ENCODE data around the gene SIRT2.
"Not testable (repeated sequence)": the region's sequence is repeated elsewhere in the genome, so short reads cannot be mapped to it uniquely, and the experiment has no call there.

Gene SIRT2

DNA sequence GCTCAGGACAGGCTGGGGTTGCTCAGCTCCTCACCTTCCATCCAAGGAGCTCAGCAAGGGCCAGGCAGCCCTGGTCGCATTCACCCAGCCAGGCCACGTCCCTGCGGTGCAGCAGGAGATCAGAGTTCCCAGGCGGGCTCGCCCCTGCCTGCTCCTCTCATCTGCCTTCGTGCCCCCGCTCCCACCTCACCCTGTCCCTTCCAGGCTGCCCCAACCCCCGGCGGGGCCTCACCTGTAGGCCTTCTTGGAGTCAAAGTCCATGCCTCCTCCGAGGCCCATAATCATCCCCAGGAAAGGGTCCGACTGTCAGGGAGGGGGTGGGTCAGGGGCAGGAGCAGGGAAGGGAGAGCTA is 20.0 kb downstream of the SIRT2 start:
- no peak for DNase-seq
- Mint-ChIP-seq H3K27ac (peak overlapping the region; percentile 98), H3K27me3 (no peaks in the 10 kb centered on the region), H3K4me3 (no peak overlapping the region), H3K9me3 (no peaks in the 10 kb centered on the region), H3K36me3 (ENCODE audit: insufficient read depth) (peaks cover 48% of the 10 kb centered on the region), H3K4me1 (ENCODE audit: low read depth in 2 of 2) (peaks cover 24 to 35% of the 10 kb centered on the region in 2 donors)
- no peak for ATAC-seq (replicated peaks)

DNA sequence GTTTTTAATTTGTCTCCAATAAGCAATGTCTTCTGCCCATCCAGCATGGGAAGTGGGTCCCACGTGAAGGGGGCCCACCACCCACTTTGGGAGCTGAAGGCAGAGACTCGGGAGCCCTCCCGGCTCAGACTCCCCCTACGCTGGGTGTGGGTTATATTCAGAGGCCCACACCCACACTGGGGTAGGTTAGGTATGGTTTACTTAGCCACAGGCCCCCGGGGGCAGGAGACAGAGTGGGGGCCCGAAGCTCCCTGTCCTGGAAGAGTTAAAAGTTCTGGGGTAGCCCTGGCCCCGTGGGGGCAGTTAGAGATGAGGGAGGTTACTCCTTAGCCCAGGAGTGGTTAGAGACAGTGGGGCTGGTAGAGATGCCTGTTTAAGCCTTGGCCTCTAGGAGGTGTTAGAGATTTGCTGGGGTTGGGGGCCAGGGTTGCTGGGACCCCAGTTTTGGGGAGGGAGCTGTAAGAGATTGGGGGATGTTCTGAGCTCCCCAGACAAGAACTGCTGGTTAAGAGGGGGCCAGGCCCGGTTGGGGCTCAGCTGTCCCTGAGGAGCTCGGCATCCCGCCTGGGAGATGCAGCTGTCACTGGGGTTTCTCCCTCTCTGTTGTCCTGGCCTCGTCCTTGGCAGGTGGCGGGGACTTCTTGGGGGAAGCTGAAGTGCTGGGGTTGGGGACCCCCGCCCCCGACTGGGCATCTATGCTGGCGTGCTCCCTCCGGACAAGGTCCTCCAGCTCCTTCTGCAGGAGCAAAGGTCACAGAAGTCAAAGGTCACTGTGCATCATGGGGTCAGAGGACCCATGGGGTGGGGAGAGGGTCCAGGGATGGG is 20.6 kb downstream of the SIRT2 start:
- Mint-ChIP-seq H3K36me3 (ENCODE audit: insufficient read depth) (peaks cover 45% of the 10 kb centered on the region), H3K4me3 (peak overlapping the region; percentile 87 to 88), H3K27ac (peak overlapping the region; percentile 98), H3K4me1 (ENCODE audit: low read depth in 2 of 2) (peaks cover 25 to 35% of the 10 kb centered on the region in 2 donors), H3K27me3 (no peaks in the 10 kb centered on the region), H3K9me3 (no peaks in the 10 kb centered on the region)
- DNase-seq (no peak), ATAC-seq (replicated peaks) (peak; percentile 13)

DNA sequence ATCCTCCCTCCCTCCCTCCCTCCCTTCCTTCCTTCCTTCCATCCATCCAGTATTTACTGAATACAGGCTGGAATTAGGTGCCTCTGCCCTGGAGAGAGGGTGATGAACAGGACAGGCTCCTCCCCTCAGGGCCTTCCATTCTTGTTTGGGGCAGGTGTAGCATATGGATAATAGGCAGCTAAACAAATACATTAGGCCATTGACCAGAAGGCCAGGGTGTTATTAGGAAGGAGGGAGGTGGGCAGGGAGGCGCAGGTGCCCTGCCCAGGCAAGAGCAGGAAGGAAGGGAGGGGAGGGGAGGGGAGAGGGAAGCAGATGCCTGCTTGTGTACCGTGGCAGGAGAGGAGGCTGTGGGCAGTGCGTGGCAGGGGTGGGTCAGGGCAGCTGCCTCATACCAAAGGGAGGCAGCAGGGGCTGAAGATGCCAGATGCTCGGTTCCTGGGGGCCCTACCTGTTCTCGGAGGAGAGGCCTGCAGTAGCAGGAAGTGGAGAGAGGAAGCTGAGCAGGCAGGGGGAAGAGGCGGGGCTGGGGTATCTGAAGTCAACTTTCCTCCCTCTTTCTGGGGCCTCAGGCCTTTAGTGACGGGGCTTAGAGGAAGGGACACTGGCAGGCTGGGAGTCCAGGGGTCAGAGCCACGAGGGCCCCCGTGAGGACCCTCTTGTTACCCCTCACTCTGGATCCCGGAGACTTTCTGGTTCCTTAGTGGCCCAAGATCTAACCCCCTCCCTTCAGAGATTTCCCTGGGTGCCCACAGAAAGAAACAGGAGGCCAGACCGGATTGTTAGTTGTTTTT is 21.4 kb downstream of the SIRT2 start, which contains the start of gene RINL:
Gene RINL (minus strand): TSS at position 495 of the 794 bp plus-strand sequence. CDS start 1,533 bp downstream, outside the sequence.
- H3K36me3 Mint-ChIP-seq (ENCODE audit: insufficient read depth): peaks cover 43% of the 10 kb centered on the region
- DNase-seq (peak; percentile 55 to 61 (median 57)), ATAC-seq (replicated peaks) (peak; percentile 93)
- H3K4me3 Mint-ChIP-seq: peak within 1 kb of the TSS; percentile 87 to 88
- H3K27me3 Mint-ChIP-seq: no peaks in the 10 kb centered on the region
- H3K4me1 Mint-ChIP-seq (ENCODE audit: low read depth in 2 of 2): peaks cover 28 to 31% of the 10 kb centered on the region in 2 donors
- H3K27ac Mint-ChIP-seq: peak within 1 kb of the TSS; percentile 98
- no peaks in the 10 kb centered on the region for H3K9me3 Mint-ChIP-seq

DNA sequence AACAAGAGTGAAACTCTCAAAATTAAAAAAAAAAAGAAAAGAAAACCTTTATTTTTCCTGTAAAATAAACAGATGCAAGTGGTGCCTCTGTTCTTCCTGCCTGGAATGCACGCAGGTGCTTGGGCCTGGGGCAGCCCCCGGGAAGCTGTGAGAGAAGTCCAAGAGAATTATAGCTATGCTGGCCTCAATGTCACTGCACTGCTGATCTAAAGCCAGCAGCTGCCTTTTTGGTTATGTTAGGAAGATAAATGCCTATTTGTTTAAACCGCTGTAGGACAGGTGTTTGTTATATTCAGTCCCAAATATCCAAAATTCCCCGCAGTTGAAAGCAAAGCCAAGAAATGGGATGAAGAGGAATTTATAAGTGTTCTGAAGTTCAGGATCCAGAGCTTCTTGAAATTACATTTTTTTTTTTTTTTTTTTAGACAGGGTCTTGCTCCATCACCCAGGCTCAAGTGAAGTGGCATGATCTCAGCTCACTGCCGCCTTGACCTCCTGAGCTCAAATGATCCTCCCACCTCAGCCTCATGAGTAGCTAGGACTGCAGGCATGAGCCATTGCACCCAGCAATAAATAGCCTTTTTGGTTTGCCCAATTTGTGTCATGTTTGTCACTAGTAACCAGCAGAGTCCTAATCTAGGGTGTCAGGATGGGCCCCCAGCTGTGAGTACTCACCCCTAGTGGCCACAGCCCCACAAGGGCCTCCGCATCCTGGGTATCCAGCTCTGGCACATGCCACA is 23.6 kb downstream of the SIRT2 start:
- H3K27me3 Mint-ChIP-seq: no peaks in the 10 kb centered on the region
- peaks cover 34% of the 10 kb centered on the region for H3K36me3 Mint-ChIP-seq (ENCODE audit: insufficient read depth)
- H3K9me3 Mint-ChIP-seq: no peaks in the 10 kb centered on the region

DNA sequence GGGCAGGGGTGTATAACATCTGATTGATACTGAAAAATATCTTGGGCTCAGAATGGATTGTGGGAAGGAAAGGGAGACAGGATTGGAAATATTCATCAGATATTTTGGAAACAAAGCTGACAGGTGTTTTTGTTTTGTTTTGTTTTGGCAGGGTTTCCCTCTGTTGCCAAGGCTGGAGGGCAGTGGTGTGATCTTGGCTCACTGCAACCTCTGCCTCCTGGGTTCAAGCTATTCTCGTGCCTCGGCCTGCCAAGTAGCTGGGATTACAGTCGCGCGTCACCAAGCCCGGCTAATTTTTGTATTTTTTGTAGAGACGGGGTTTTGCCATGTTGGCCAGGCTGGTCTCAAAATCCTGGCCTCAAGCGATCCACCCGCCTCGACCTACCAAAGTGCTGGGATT is 26.0 kb downstream of the SIRT2 start:
- Mint-ChIP-seq H3K36me3 (ENCODE audit: insufficient read depth) (peaks cover 39% of the 10 kb centered on the region), H3K27ac (peak overlapping the region in 1 of 2 donors; percentile 7), H3K4me1 (ENCODE audit: low read depth in 2 of 2) (peaks cover 32 to 44% of the 10 kb centered on the region in 2 donors)
- ATAC-seq (replicated peaks); DNase-seq; H3K4me3 Mint-ChIP-seq; H3K27me3 Mint-ChIP-seq; H3K9me3 Mint-ChIP-seq: not testable (repeated sequence)

More for the DNA sequence above, 23.6 kb downstream of the SIRT2 start:
- ATAC-seq (replicated peaks) (no peak), DNase-seq (no peak)
- H3K4me1 Mint-ChIP-seq (ENCODE audit: low read depth in 2 of 2): peaks cover 26 to 33% of the 10 kb centered on the region in 2 donors
- H3K27ac Mint-ChIP-seq: peak overlapping the region in 1 of 2 donors; percentile 98
- no peak overlapping the region for H3K4me3 Mint-ChIP-seq

DNA sequence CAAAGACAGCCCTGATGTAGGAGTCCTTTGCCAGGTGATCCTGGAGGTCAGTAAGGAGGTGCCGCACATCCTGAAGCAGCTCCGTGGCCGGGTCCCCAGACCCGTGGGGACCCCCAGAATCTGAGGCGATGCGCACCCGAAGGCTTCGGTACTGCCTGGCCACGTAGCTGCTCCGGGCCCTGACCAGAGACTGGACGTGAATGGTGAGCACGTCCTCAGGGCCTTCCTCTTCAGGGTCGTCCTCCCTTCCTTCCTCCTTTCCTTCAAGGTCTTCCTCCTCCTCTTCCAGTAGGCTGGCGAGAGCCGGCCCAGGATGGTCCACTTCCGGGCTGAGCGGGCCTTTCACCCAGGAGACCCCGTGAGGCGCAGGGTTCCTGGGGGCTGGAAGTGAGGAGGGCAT is 28.8 kb downstream of the SIRT2 start:
- H3K36me3 Mint-ChIP-seq (ENCODE audit: insufficient read depth): peaks cover 26% of the 10 kb centered on the region
- peak overlapping the region; percentile 84 to 87 for H3K27ac Mint-ChIP-seq
- no peaks in the 10 kb centered on the region for H3K9me3 Mint-ChIP-seq
- no peak for DNase-seq
- H3K27me3 Mint-ChIP-seq: no peaks in the 10 kb centered on the region
- no peak for ATAC-seq (replicated peaks)
- peak overlapping the region; percentile 89 for H3K4me3 Mint-ChIP-seq
- peaks cover 24 to 33% of the 10 kb centered on the region in 2 donors for H3K4me1 Mint-ChIP-seq (ENCODE audit: low read depth in 2 of 2)

DNA sequence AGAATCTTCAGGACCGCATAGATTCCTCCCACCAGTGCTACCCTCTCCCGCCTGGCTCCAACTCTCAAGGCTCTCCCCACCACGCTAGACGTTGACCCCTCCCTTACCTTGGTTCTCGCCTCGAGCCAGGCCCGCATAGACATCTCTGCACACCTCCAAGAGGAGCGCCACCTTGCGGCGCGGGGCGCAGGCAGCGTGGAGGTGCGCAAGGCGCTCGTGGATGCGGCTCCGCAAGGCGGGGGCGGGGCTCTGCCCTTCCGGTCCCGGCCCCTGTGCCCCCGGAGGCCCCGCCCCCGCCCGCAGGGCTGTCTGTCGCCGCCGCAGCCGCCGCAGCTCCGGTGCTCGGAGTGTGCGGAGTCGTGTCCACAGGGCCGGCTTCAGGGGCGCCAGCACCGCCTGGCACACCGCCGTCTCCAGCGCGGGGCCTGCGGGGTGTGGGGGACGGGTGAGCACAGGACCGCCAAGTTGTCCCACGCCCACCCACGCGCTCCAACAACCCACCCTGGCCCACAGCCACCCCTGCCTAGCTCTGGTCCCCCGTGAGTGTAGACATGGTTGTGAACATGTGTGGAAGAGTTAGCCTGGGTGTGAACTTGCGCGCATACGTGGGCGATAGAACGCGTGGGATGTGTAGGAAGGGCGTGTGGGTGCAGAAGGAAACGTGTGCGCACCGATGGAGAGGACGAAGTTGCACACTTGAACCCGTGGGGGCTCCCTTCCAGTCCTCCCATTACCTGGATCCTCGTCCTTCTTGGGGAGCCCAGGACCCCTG is 29.4 kb downstream of the SIRT2 start:
- Mint-ChIP-seq H3K4me3 (peak overlapping the region; percentile 89), H3K27ac (peak overlapping the region; percentile 84 to 87), H3K4me1 (ENCODE audit: low read depth in 2 of 2) (peaks cover 30 to 39% of the 10 kb centered on the region in 2 donors), H3K9me3 (no peaks in the 10 kb centered on the region), H3K27me3 (no peaks in the 10 kb centered on the region), H3K36me3 (ENCODE audit: insufficient read depth) (peaks cover 31% of the 10 kb centered on the region)
- DNase-seq (peak; percentile 91 to 96 (median 95)), ATAC-seq (replicated peaks) (peak; percentile 82)

DNA sequence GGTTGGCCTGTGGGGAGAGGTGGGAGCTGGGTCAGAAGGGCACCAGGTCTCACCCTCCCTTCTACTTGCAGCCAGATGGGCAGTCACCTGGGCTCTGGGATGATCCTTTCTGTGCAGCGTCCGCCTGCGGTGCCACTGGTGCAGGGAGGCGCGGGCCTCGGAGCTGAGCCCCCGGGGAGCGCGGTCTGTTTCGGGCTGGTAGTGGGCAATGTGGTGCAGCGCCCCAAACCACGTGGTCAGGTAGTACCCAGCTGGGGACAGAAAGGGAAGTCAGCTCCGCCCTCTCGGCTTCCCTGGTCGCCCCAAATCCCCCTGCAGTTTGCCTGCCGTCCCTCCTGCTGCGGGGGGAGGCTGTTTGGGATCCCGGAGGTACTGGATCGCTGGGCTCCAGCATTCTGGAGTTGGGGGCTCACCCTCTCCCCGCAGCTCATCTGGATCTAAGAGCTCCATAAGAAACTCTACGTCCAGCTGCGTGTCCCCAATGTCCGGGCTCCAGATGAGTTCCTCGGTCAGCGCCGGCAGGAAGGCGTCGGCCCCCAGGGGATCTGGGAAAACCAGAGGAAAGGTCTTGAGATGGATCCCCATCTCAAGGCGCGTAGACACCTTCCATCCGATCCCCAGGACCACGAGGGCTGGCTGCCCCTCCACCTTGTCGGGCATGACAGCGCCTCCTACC is 30.1 kb downstream of the SIRT2 start:
- ATAC-seq (replicated peaks) (no peak), DNase-seq (no peak)
- H3K9me3 Mint-ChIP-seq: no peaks in the 10 kb centered on the region
- peaks cover 37 to 46% of the 10 kb centered on the region in 2 donors for H3K4me1 Mint-ChIP-seq (ENCODE audit: low read depth in 2 of 2)
- H3K27me3 Mint-ChIP-seq: no peaks in the 10 kb centered on the region
- peak overlapping the region; percentile 84 to 87 for H3K27ac Mint-ChIP-seq
- peaks cover 39% of the 10 kb centered on the region for H3K36me3 Mint-ChIP-seq (ENCODE audit: insufficient read depth)
- peak overlapping the region; percentile 89 for H3K4me3 Mint-ChIP-seq

DNA sequence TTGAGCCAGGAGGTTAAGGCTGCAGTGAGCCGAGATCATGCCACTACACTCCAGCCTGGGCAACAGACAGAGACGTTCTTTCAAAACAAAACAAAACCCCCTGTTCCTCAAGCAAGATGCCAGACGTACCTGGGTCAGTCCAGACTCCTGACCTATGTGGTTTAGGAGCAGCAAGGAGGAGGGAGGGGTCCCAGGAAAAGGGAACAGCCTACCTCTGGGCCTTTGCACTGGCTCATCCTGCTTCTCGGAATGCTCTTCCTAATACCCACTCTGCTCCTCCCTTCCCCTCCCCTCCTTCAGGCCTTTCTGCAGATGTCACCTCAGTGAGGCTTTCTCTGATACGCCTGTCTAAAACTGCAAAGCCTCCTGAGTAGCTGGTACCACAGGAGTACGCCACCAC is 30.9 kb downstream of the SIRT2 start:
- H3K4me3 Mint-ChIP-seq: peak overlapping the region; percentile 89
- ATAC-seq (replicated peaks) (no peak), DNase-seq (no peak)
- H3K36me3 Mint-ChIP-seq (ENCODE audit: insufficient read depth): peaks cover 38% of the 10 kb centered on the region
- H3K4me1 Mint-ChIP-seq (ENCODE audit: low read depth in 2 of 2): peaks cover 39 to 46% of the 10 kb centered on the region in 2 donors
- no peaks in the 10 kb centered on the region for H3K9me3 Mint-ChIP-seq
- no peaks in the 10 kb centered on the region for H3K27me3 Mint-ChIP-seq
- peak overlapping the region in 1 of 2 donors; percentile 84 for H3K27ac Mint-ChIP-seq

DNA sequence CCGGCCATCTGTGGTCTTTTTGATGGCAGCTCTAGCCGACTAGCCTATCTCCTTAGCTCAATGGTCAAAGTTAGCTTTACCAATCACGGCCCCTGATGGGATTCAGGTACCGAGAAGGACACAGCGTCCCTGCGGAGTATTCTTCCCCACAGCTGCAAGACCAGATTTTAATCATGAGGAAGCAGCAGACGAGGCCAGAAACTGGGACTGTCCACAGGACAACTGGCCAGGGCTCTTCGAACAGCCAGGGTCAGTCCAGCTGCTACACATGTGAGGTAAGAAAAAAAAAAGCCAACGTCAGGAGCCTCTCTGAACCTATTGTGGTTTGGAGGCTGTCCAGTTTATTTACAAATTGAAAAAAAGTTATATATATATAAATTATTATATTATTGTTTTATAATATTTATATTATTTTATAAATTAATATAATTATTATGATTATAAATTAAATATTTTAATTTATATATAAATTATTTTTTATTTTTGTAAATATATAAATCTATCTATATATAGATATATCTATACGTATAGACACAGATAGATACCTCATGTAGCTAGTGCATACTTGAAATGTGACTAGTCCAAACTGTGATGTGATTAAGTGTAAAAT is 32.1 kb downstream of the SIRT2 start:
- no peak for ATAC-seq (replicated peaks)
- Mint-ChIP-seq H3K9me3 (no peaks in the 10 kb centered on the region), H3K4me1 (ENCODE audit: low read depth in 2 of 2) (peaks cover 42 to 44% of the 10 kb centered on the region in 2 donors), H3K4me3 (no peak overlapping the region), H3K27me3 (no peaks in the 10 kb centered on the region), H3K27ac (no peak overlapping the region), H3K36me3 (ENCODE audit: insufficient read depth) (peaks cover 33% of the 10 kb centered on the region)
- no peak for DNase-seq

DNA sequence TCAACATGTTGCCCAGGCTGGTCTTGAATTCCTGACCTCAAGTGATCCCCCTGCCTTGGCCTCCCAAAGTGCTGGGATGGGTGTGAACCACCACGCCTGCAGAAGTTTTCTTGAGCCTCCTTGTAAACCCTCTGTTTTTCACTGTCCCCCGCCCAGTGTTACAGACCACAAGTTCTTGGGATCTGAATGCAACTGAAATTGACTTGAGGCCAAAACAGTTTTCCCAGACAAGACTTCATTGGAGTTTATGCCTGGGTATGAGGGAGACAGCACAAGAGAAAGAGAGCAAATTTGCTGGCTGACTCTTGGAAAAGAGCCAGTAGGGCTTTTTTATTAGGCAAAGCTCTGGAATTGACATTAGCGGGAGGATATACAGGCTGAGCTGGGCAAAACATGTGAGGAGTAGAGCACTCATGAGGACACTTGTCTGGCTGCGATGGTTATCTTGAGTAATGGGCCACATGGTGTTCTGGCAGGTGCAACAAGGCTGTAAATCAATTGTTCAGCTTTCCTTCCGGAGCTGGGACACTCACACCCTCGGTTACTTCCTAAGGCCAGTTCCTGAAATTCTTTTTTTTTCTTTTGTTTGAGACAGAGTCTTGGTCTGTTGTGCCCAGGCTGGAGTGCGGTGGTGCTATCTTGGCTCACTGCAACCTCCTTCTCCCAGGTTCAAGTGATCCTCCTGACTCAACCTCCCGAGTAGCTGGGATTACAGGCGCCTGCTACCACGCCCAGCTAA is 36.9 kb downstream of the SIRT2 start:
- DNase-seq (no peak), ATAC-seq (replicated peaks) (no peak)
- no peak overlapping the region for H3K27ac Mint-ChIP-seq
- H3K4me3 Mint-ChIP-seq: no peak overlapping the region
- peaks cover 16% of the 10 kb centered on the region for H3K36me3 Mint-ChIP-seq (ENCODE audit: insufficient read depth)
- H3K9me3 Mint-ChIP-seq: no peaks in the 10 kb centered on the region
- H3K4me1 Mint-ChIP-seq (ENCODE audit: low read depth in 2 of 2): peaks cover 25 to 33% of the 10 kb centered on the region in 2 donors
- no peaks in the 10 kb centered on the region for H3K27me3 Mint-ChIP-seq

All from effector memory CD8-positive, alpha-beta T cell (primary cell).